H1 (cell line): Measurements from ENCODE around the gene R3HDM2. TPM values are rescaled to one million over a fixed set of nuclear protein-coding genes. Genes with fewer than 3 reads are reported as not detected.

Experiments used
- CTCF ChIA-PET: fragments of 300-600 bp; sonication (Branson Sonifier 250); formaldehyde crosslinking; loops from one replicate; lab custom pipeline; 2021; ENCODE audit not compliant: partially characterized antibody; lab: Charles Lee
- POLR2A ChIA-PET: fragments of 300-600 bp; sonication (Branson Sonifier 250); formaldehyde crosslinking; loops from one replicate; lab custom pipeline; 2021; ENCODE audit warnings: inconsistent platforms; ENCODE audit not compliant: partially characterized antibody; lab: Charles Lee
- DNase-seq, 2 experiments: peaks; one replicate each; pipeline versions ENCODE4 v3.0.0 to v3.0.0-alpha.2; 2010 to 2022; ENCODE audit warnings: low spot score in 2 of 2, low read depth in 1 of 2, mixed read lengths in 1 of 2
- FAIRE-seq: peaks from 2 replicates; lab custom pipeline; 2011; peaks lifted over from hg19 to GRCh38; lab: Jason Lieb, UNC
- H2AFZ ChIP-seq: 2 replicates; pipeline ENCODE4 v1.8.1; 2012; ENCODE audit warnings: low read length, inconsistent platforms
- H2AK5ac ChIP-seq: 2 replicates; pipeline ENCODE4 v1.6.1; 2013; ENCODE audit warnings: low read depth, low read length
- H2BK120ac ChIP-seq: replicated peaks from 2 replicates; pipeline ENCODE3; 2013; ENCODE audit warnings: low read depth, low read length, inconsistent platforms
- H2BK12ac ChIP-seq: 2 replicates; pipeline ENCODE4 v1.6.1; 2013; ENCODE audit warnings: low read depth, low read length
- H2BK15ac ChIP-seq: 2 replicates; pipeline ENCODE4 v1.6.1; 2013; ENCODE audit warnings: low read length
- H2BK20ac ChIP-seq: 2 replicates; pipeline ENCODE4 v1.6.1; 2013; ENCODE audit warnings: low read length
- H2BK5ac ChIP-seq: 2 replicates; pipeline ENCODE4 v1.6.1; 2013; ENCODE audit warnings: low read depth, low read length
- H3K14ac ChIP-seq: 2 replicates; pipeline ENCODE4 v1.6.1; 2013; ENCODE audit warnings: inconsistent platforms; ENCODE audit not compliant: insufficient read length
- H3K18ac ChIP-seq: 2 replicates; pipeline ENCODE4 v1.6.1; 2013; ENCODE audit warnings: low read length; ENCODE audit errors: extremely low read depth
- H3K23ac ChIP-seq: 2 replicates; pipeline ENCODE4 v1.6.1; 2013; ENCODE audit warnings: inconsistent platforms; ENCODE audit not compliant: insufficient read length
- H3K23me2 ChIP-seq: 2 replicates; pipeline ENCODE4 v1.6.1; 2013; ENCODE audit warnings: low read depth, low read length
- H3K27ac ChIP-seq: 2 replicates; pipeline ENCODE4 v1.6.1; 2011; ENCODE audit warnings: low read depth, low read length, inconsistent platforms
- H3K27me3 ChIP-seq, 4 experiments: replicated peaks in 1 of 4; 1 replicate in 1 of 4; 2 replicates in 3 of 4; pipeline versions ENCODE4 v1.6.1 to v1.8.1; 2011 to 2013; ENCODE audit warnings: low read length in 3 of 4, mild to moderate bottlenecking in 3 of 4, inconsistent platforms in 2 of 4, mixed read lengths in 2 of 4, moderate library complexity in 1 of 4; ENCODE audit not compliant: control insufficient read depth in 3 of 4, insufficient read depth in 3 of 4; ENCODE audit errors: extremely low read depth in 1 of 4
- H3K36me3 ChIP-seq, 4 experiments: 2 replicates each; pipeline versions ENCODE4 v1.6.1 to v1.8.1; 2011 to 2013; ENCODE audit warnings: mild to moderate bottlenecking in 4 of 4, low read length in 3 of 4, moderate library complexity in 2 of 4, control low read depth in 1 of 4, inconsistent platforms in 1 of 4; ENCODE audit not compliant: insufficient read depth in 4 of 4, control insufficient read depth in 2 of 4
- H3K4ac ChIP-seq: replicated peaks from 2 replicates; pipeline ENCODE3; 2013; ENCODE audit warnings: low read length, low read depth, mixed read lengths, inconsistent platforms; ENCODE audit not compliant: insufficient read length
- H3K4me1 ChIP-seq, 4 experiments: replicated peaks in 1 of 4; 1 replicate in 1 of 4; 2 replicates in 3 of 4; pipeline versions ENCODE4 v1.6.1 to v1.8.1; 2011 to 2013; ENCODE audit warnings: low read length in 3 of 4, inconsistent platforms in 2 of 4, mixed read lengths in 1 of 4; ENCODE audit not compliant: insufficient read depth in 4 of 4, control insufficient read depth in 3 of 4
- H3K4me2 ChIP-seq, 2 experiments: 2 replicates each; pipeline versions ENCODE4 v1.6.1 to v1.8.1; 2011 to 2013; ENCODE audit warnings: low read depth in 2 of 2, low read length in 2 of 2, control low read depth in 1 of 2, inconsistent platforms in 1 of 2, mild to moderate bottlenecking in 1 of 2; ENCODE audit not compliant: insufficient read depth in 1 of 2
- H3K4me3 ChIP-seq, 4 experiments: fragments of 200-600, 300-600 bp in 1 of 4; sonication (generic), shearing (Covaris generic), sonication (Bioruptor Twin) in 1 of 4; 2 replicates each; pipeline versions ENCODE4 v1.5.1 to v1.8.1; 2011 to 2016; ENCODE audit warnings: low read length in 4 of 4, low read depth in 3 of 4, control low read depth in 2 of 4, inconsistent platforms in 2 of 4, mild to moderate bottlenecking in 2 of 4, mixed read lengths in 1 of 4, moderate library complexity in 1 of 4; ENCODE audit not compliant: insufficient read depth in 2 of 4; ENCODE audit errors: extremely low read depth in 1 of 4
- H3K56ac ChIP-seq: replicated peaks from 2 replicates; pipeline ENCODE3; 2013; ENCODE audit warnings: low read depth, mild to moderate bottlenecking, mixed read lengths, low read length, inconsistent platforms; ENCODE audit not compliant: insufficient read length
- H3K79me1 ChIP-seq: 2 replicates; pipeline ENCODE4 v1.6.1; 2013; ENCODE audit warnings: low read depth, low read length, control low read depth
- H3K79me2 ChIP-seq, 2 experiments: 2 replicates each; pipeline versions ENCODE4 v1.6.1 to v1.8.1; 2012 to 2013; ENCODE audit warnings: low read length in 2 of 2, mild to moderate bottlenecking in 2 of 2, inconsistent platforms in 1 of 2; ENCODE audit not compliant: insufficient read depth in 2 of 2, control insufficient read depth in 1 of 2
- H3K9ac ChIP-seq, 4 experiments: replicated peaks in 1 of 4; 1 replicate in 1 of 4; 2 replicates in 3 of 4; pipeline versions ENCODE4 v1.6.1 to v1.8.1; 2011 to 2013; ENCODE audit warnings: low read depth in 3 of 4, low read length in 3 of 4, control low read depth in 2 of 4, mild to moderate bottlenecking in 2 of 4, moderate library complexity in 2 of 4, inconsistent platforms in 1 of 4; ENCODE audit errors: extremely low read depth in 1 of 4
- H3K9me3 ChIP-seq, 2 experiments: 2 replicates each; pipeline versions ENCODE4 v1.6.1 to v1.8.1; 2012 to 2013; ENCODE audit warnings: mild to moderate bottlenecking in 2 of 2, moderate library complexity in 2 of 2, control low read depth in 1 of 2, inconsistent platforms in 1 of 2, low read depth in 1 of 2, low read length in 1 of 2, mixed read lengths in 1 of 2; ENCODE audit not compliant: insufficient read depth in 2 of 2
- H4K20me1 ChIP-seq, 2 experiments: replicated peaks in 1 of 2; 2 replicates each; pipeline versions ENCODE3 to v1.8.1; 2011 to 2013; ENCODE audit warnings: inconsistent platforms in 2 of 2, low read length in 2 of 2, mild to moderate bottlenecking in 1 of 2; ENCODE audit not compliant: insufficient read depth in 2 of 2, control insufficient read depth in 1 of 2
- H4K5ac ChIP-seq: 2 replicates; pipeline ENCODE4 v1.6.1; 2013; ENCODE audit warnings: low read length, low read depth, mixed read lengths, inconsistent platforms; ENCODE audit not compliant: insufficient read length
- H4K8ac ChIP-seq: 2 replicates; pipeline ENCODE4 v1.8.0; 2013; ENCODE audit warnings: mild to moderate bottlenecking, moderate library complexity, low read length, inconsistent platforms; ENCODE audit not compliant: insufficient read depth; ENCODE audit errors: extremely low read depth
- H4K91ac ChIP-seq: replicated peaks from 2 replicates; pipeline ENCODE3; 2013; ENCODE audit warnings: low read length, mixed read lengths, inconsistent platforms; ENCODE audit not compliant: insufficient read length
- CTBP2 ChIP-seq: IDR thresholded peaks from 2 replicates; pipeline ENCODE4 v1.7.0; 2011; ENCODE audit warnings: borderline replicate concordance, mild to moderate bottlenecking, moderate library complexity, mixed read lengths, low read length; ENCODE audit not compliant: insufficient read depth, insufficient read length
- GABPA ChIP-seq: IDR thresholded peaks from 2 replicates; pipeline ENCODE4 v1.6.1; 2011; ENCODE audit warnings: mild to moderate bottlenecking, low read length, moderate library complexity, borderline replicate concordance; ENCODE audit not compliant: insufficient read depth
- RAD21 ChIP-seq, 2 experiments: IDR thresholded peaks in 1 of 2; conservative IDR thresholded peaks in 1 of 2; 2 replicates each; pipeline ENCODE4 v1.6.1; 2011; ENCODE audit warnings: low read depth in 2 of 2, low read length in 2 of 2, improper control_type of control experiment in 1 of 2, inconsistent platforms in 1 of 2, mild to moderate bottlenecking in 1 of 2, moderate library complexity in 1 of 2
- WGBS, 2 experiments: shearing (Covaris generic) in 1 of 2; methylation state at CpG; one replicate each; pipeline versions ENCODE4 v1.1.6 to v1.1.7; 2013 to 2015; ENCODE audit warnings: low lambda C conversion rate in 2 of 2, mixed read lengths in 2 of 2, inconsistent platforms in 1 of 2, low coverage in 1 of 2, missing lambda C conversion rate in 1 of 2; ENCODE audit not compliant: insufficient replicate concordance in 2 of 2, insufficient coverage in 1 of 2, insufficient read length in 1 of 2; ENCODE audit errors: extremely low coverage in 1 of 2, missing lambda C conversion rate in 1 of 2; 5-methylcytosine and 5-hydroxymethylcytosine counted together
- polyA plus RNA-seq, 7 experiments: library from polyadenylated mRNA; depleted of rRNA in 3 of 7; stranded (reverse) in 5 of 7; unstranded in 2 of 7; fragments of >200 nt in 5 of 7; fragments of 200-250 nt in 2 of 7; gene quantifications; 1 replicate in 5 of 7; 2 replicates in 1 of 7; 4 replicates in 1 of 7; pipeline versions ENCODE4 v1.2.1 to v1.2.3, GENCODE V29; 2011 to 2013; ENCODE audit warnings: missing spikeins in 2 of 7, mixed read lengths in 2 of 7
- total RNA-seq: library from RNA; stranded (reverse); fragmentation: NEBNext Ultra II Directional; extraction: Animal tissue kit (Norgen Biotek cat#: 25700); gene quantifications from 2 replicates; pipeline ENCODE4 v1.2.1, GENCODE V29; 2021
- TF ChIP-seq, protein P1 (sequence below): IDR thresholded peaks from 2 replicates; pipeline ENCODE4 v1.6.1; 2011; ENCODE audit warnings: low read depth, mild to moderate bottlenecking, low read length; ENCODE audit not compliant: insufficient read depth

R3HDM2 gene
- total and polyA plus RNA-seq, 2 of the 8 experiments (the other 6 are each of a cell fraction or from before 2014, with no cell fraction given): 25.6 to 27.0 TPM

DNA sequence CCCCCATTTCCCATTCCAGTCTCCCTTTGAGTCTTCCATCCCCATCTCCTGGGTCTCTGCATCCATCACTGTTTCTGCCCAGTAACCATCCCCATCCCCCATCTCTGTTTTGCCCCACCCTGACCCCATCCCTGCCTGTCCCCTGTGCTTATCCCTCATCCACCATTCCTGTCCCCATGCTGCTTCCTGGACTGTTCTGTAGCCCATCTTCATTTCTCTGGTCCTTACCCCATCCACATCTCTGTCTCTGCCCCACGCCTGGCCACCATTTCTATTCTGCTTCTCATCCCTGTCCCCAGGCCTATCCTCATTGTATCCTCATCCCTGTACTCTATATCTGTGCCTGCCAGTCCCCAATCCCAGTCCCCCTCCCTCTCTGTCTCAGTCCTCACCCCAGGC is 210.1 kb downstream of the R3HDM2 start:
- Histone ChIP-seq H3K4me1 (peaks cover 0 to 51% (median 37%) of the 10 kb centered on the region in 4 experiments; a peak in 6 of 7 replicates), H4K5ac (no peak overlapping the region), H3K4me3 (peak overlapping the region in 1 of 4 experiments; percentile 46; a peak in 1 of 8 replicates), H3K79me2 (no peaks in the 10 kb centered on the region), H2BK20ac (peak overlapping the region; percentile 7; the same call in 1 of the 2 replicates), H3K79me1 (no peaks in the 10 kb centered on the region), H2BK120ac (no peak overlapping the region), H3K9me3 (no peaks in the 10 kb centered on the region), H3K4me2 (peak overlapping the region; percentile 58 to 71), H3K36me3 (no peaks in the 10 kb centered on the region), H2AK5ac (0 out of 2 replicates have a peak overlapping the region, but pooled peaks have one; percentile 82), H3K14ac (no peak overlapping the region), H3K18ac (no peak overlapping the region), H2AFZ (no peak overlapping the region), H3K23ac (no peak overlapping the region), H4K20me1 (peaks cover 16 to 35% of the 10 kb centered on the region in 2 experiments), H4K8ac (no peak overlapping the region), H4K91ac (no peak overlapping the region), H2BK5ac (no peak overlapping the region), H3K4ac (no peak overlapping the region), H3K23me2 (peaks cover 7% of the 10 kb centered on the region; the same call in 1 of the 2 replicates), H3K9ac (no peak overlapping the region), H3K27me3 (peaks cover 87 to 98% (median 98%) of the 10 kb centered on the region in 4 experiments), H2BK12ac (0 out of 2 replicates have a peak overlapping the region, but pooled peaks have one; percentile 11), H3K27ac (no peak overlapping the region), H2BK15ac (no peak overlapping the region; the same call in 1 of the 2 replicates), H3K56ac (no peak overlapping the region)
- 15% methylated on average over 1 of the region's 1 CpG; no CpG with 5 or more reads in 1 of the 2 experiments for WGBS, 2 experiments
- POLR2A ChIA-PET: interaction anchor here (17.7 kb wide), 1 partner anchor 21 kb away, joined by 852 read pairs; the partner anchor contains the start of genes SHMT2 and STAC3
- no peak for DNase-seq
- no peak for FAIRE-seq
- TF ChIP-seq CTBP2 (no peak), GABPA (no peak), RAD21 (IDR thresholded peaks at IDR 0.05 in 1 of 2, conservative IDR thresholded peaks at IDR 0.05 in 1 of 2; ENCODE audit: low read depth in 2 of 2, low read length in 2 of 2) (no peak)
- TF ChIP-seq, protein P1, sequence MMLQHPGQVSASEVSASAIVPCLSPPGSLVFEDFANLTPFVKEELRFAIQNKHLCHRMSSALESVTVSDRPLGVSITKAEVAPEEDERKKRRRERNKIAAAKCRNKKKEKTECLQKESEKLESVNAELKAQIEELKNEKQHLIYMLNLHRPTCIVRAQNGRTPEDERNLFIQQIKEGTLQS: no peak
- CTCF ChIA-PET: interaction anchor here (4.2 to 13.4 kb wide), 2 partner anchors 7 to 22 kb away, joined by 76 to 527 read pairs; partner anchors contain the start of gene STAC3
